Sigmoid colon (tissue), 7 donors: ENCODE data around the gene ZNF462. TPM values are rescaled to one million over a fixed set of nuclear protein-coding genes. Genes with fewer than 3 reads are reported as not detected.

ENCODE experiments used
- DNase-seq: peaks from one replicate; pipeline ENCODE4 v3.0.0-alpha.2; 2019
- H3K27ac ChIP-seq, 4 donors: fragments of 200-600 bp; sonication (generic); one replicate each; pipeline ENCODE4 v1.5.1; 2016 to 2019; ENCODE audit warnings: mild to moderate bottlenecking in 1 of 4
- H3K27me3 ChIP-seq, 3 donors: fragments of 200-600 bp; sonication (generic); one replicate each; pipeline ENCODE4 v1.5.1; 2019; ENCODE audit warnings: mild to moderate bottlenecking in 1 of 3
- H3K36me3 ChIP-seq, 4 donors: fragments of 200-600 bp; sonication (generic); one replicate each; pipeline ENCODE4 v1.5.1; 2016 to 2019
- H3K4me1 ChIP-seq, 4 donors: fragments of 200-600 bp; sonication (generic); one replicate each; pipeline ENCODE4 v1.5.1; 2017 to 2019
- H3K4me3 ChIP-seq, 4 donors: fragments of 200-600 bp; sonication (generic); one replicate each; pipeline ENCODE4 v1.5.1; 2017 to 2019; ENCODE audit warnings: mild to moderate bottlenecking in 2 of 4, moderate library complexity in 1 of 4
- H3K9me3 ChIP-seq, 4 donors: fragments of 200-600 bp in 3 of 4; sonication (generic) in 3 of 4; one replicate each; pipeline versions ENCODE4 v1.5.1 to v1.6.1; 2013 to 2019
- EP300 ChIP-seq, 4 donors: sonication (generic); formaldehyde crosslinking; IDR thresholded peaks; one replicate each; pipeline ENCODE4 v1.6.1; 2017; ENCODE audit warnings: antibody characterized with exemption in 4 of 4
- POLR2A ChIP-seq, 2 donors: fragments of 450-650 bp; IDR thresholded peaks; one replicate each; pipeline ENCODE4 v1.6.1; 2016; ENCODE audit warnings: antibody characterized with exemption in 2 of 2, mild to moderate bottlenecking in 2 of 2, moderate library complexity in 2 of 2
- POLR2AphosphoS5 ChIP-seq, 4 donors: sonication (generic); formaldehyde crosslinking; IDR thresholded peaks; one replicate each; pipeline ENCODE4 v1.6.1; 2017; ENCODE audit warnings: antibody characterized with exemption in 4 of 4
- WGBS, 2 donors: extraction: QIAGEN DNeasy Blood & Tissue Kit; methylation state at CpG; one replicate each; pipeline ENCODE4 v1.1.7; 2013; 5-methylcytosine and 5-hydroxymethylcytosine counted together
- intact Hi-C: fragments of 100-400 bp; cut with DNase I; formaldehyde crosslinking; loops from one replicate; pipeline ENCODE4 v1.15.1; 2023
- polyA plus RNA-seq, 3 donors: library from polyadenylated mRNA; stranded (reverse); fragments of 200-250 nt; gene quantifications; one replicate each; pipeline ENCODE4 v1.2.3, GENCODE V29; 2013
- total RNA-seq, 4 donors: library from RNA; depleted of rRNA; stranded (reverse); fragments of >200 nt; gene quantifications; one replicate each; pipeline ENCODE4 v1.1.0, GENCODE V29; 2016
- TF ChIP-seq, protein P1 (sequence below), 4 experiments: fragments of 450-650 bp in 3 of 4; fragments of 200-600 bp in 1 of 4; IDR thresholded peaks; one replicate each; pipeline ENCODE4 v1.5.1; 2016 to 2019; ENCODE audit warnings: antibody characterized with exemption in 4 of 4, mild to moderate bottlenecking in 3 of 4, moderate library complexity in 2 of 4
- donor health status: healthy with polysubstance abuse.
- donor health status: Bipolar disorder and iron deficiency.
- donor health status: healthy.

ZNF462 gene
- total and polyA plus RNA-seq, 7 donors, result 0.60 to 33.8 (median 21.7) TPM

GRCh38 chr9:106887066-106887465 is 24.1 kb downstream of the ZNF462 start:
- Histone ChIP-seq H3K4me1 (peaks cover 0 to 79% (median 47%) of the 10 kb centered on the region in 4 donors), H3K36me3 (no peaks in the 10 kb centered on the region), H3K27ac (no peak overlapping the region), H3K4me3 (no peak overlapping the region), H3K9me3 (no peaks in the 10 kb centered on the region), H3K27me3 (no peaks in the 10 kb centered on the region)
- no peak for DNase-seq
- intact Hi-C loops, result no loop called here
- TF ChIP-seq POLR2AphosphoS5 (IDR thresholded peaks at IDR 0.05) (no peak), EP300 (IDR thresholded peaks at IDR 0.05) (no peak), POLR2A (IDR thresholded peaks at IDR 0.05) (no peak)
- TF ChIP-seq, protein P1, sequence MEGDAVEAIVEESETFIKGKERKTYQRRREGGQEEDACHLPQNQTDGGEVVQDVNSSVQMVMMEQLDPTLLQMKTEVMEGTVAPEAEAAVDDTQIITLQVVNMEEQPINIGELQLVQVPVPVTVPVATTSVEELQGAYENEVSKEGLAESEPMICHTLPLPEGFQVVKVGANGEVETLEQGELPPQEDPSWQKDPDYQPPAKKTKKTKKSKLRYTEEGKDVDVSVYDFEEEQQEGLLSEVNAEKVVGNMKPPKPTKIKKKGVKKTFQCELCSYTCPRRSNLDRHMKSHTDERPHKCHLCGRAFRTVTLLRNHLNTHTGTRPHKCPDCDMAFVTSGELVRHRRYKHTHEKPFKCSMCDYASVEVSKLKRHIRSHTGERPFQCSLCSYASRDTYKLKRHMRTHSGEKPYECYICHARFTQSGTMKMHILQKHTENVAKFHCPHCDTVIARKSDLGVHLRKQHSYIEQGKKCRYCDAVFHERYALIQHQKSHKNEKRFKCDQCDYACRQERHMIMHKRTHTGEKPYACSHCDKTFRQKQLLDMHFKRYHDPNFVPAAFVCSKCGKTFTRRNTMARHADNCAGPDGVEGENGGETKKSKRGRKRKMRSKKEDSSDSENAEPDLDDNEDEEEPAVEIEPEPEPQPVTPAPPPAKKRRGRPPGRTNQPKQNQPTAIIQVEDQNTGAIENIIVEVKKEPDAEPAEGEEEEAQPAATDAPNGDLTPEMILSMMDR (IDR thresholded peaks at IDR 0.05), result no peak
- 55 to 80% methylated on average over 2 of the region's 2 CpGs for WGBS, 2 donors

- H3K9me3 ChIP-seq, result no peaks in the 10 kb centered on the region
- TF ChIP-seq POLR2AphosphoS5 (IDR thresholded peaks at IDR 0.05) (no peak), EP300 (IDR thresholded peaks at IDR 0.05) (no peak), POLR2A (IDR thresholded peaks at IDR 0.05) (no peak)
- TF ChIP-seq, protein P1 (IDR thresholded peaks at IDR 0.05), result no peak
- H3K27ac ChIP-seq, result peak overlapping the region in 2 of 4 donors; percentile 12 to 38
- WGBS, 2 donors, result 72 to 74% methylated on average over 7 of the region's 7 CpGs
- H3K4me1 ChIP-seq, result peaks cover 0 to 85% (median 54%) of the 10 kb centered on the region in 4 donors
- no peak overlapping the region for H3K4me3 ChIP-seq
- intact Hi-C loops, result no loop called here
- H3K27me3 ChIP-seq, result no peaks in the 10 kb centered on the region
- DNase-seq, result no peak
- H3K36me3 ChIP-seq, result no peaks in the 10 kb centered on the region
Measured at GRCh38 chr9:106889061-106889590, 26.2 kb downstream of the ZNF462 start.

DNA sequence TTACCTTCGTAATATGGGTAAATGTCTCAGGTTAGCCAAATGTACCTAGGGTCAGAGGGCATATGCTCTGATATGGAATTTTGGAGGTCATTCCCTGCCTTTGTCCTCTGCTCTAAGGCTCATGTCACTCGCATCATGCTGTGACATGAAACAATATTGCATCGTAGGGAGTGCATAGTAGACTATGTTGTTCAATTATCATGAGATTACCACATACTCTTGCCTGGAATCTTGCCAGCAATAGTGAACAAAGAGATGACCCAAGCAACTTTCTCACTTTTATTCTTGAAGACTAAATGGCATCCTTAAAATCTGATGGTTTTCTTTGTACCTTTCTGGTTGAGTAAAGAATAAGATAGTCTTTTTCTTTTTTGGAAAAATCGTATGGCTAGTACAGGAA is 27.6 kb downstream of the ZNF462 start:
- H3K4me1 ChIP-seq, result peaks cover 0 to 81% (median 44%) of the 10 kb centered on the region in 4 donors
- no peak overlapping the region for H3K4me3 ChIP-seq
- intact Hi-C loops, result no loop called here
- 90 to 92% methylated on average over 4 of the region's 4 CpGs for WGBS, 2 donors
- no peaks in the 10 kb centered on the region for H3K36me3 ChIP-seq
- H3K27me3 ChIP-seq, result no peaks in the 10 kb centered on the region
- no peak for TF ChIP-seq POLR2AphosphoS5 (IDR thresholded peaks at IDR 0.05)
- TF ChIP-seq, protein P1 (IDR thresholded peaks at IDR 0.05), result no peak
- no peak for TF ChIP-seq EP300 (IDR thresholded peaks at IDR 0.05)
- no peak for TF ChIP-seq POLR2A (IDR thresholded peaks at IDR 0.05)
- H3K27ac ChIP-seq, result peak overlapping the region in 1 of 4 donors; percentile 12
- DNase-seq, result no peak
- no peaks in the 10 kb centered on the region for H3K9me3 ChIP-seq

GRCh38 chr9:106891286-106891685 is 28.3 kb downstream of the ZNF462 start:
- H3K27ac ChIP-seq, result peak overlapping the region in 2 of 4 donors; percentile 74 to 75
- no peaks in the 10 kb centered on the region for H3K27me3 ChIP-seq
- TF ChIP-seq POLR2AphosphoS5 (IDR thresholded peaks at IDR 0.05) (no peak), EP300 (IDR thresholded peaks at IDR 0.05) (no peak), POLR2A (IDR thresholded peaks at IDR 0.05) (no peak)
- TF ChIP-seq, protein P1 (IDR thresholded peaks at IDR 0.05), result no peak
- H3K36me3 ChIP-seq, result no peaks in the 10 kb centered on the region
- no peak overlapping the region for H3K4me3 ChIP-seq
- WGBS, 2 donors, result 82 to 87% methylated on average over 5 of the region's 5 CpGs
- H3K4me1 ChIP-seq, result peaks cover 0 to 80% (median 42%) of the 10 kb centered on the region in 4 donors
- intact Hi-C loops, result no loop called here
- H3K9me3 ChIP-seq, result no peaks in the 10 kb centered on the region
- DNase-seq, result no peak

- intact Hi-C loops, result no loop called here
- H3K27ac ChIP-seq, result peak overlapping the region; percentile 46 to 75 (median 68)
- H3K4me3 ChIP-seq, result no peak overlapping the region
- H3K9me3 ChIP-seq, result no peaks in the 10 kb centered on the region
- WGBS, 2 donors, result 87 to 92% methylated on average over 4 of the region's 4 CpGs
- DNase-seq, result peak; percentile 83
- no peaks in the 10 kb centered on the region for H3K27me3 ChIP-seq
- H3K36me3 ChIP-seq, result no peaks in the 10 kb centered on the region
- peaks cover 0 to 79% (median 49%) of the 10 kb centered on the region in 4 donors for H3K4me1 ChIP-seq
- TF ChIP-seq EP300 (IDR thresholded peaks at IDR 0.05), result no peak
- no peak for TF ChIP-seq POLR2A (IDR thresholded peaks at IDR 0.05)
- TF ChIP-seq POLR2AphosphoS5 (IDR thresholded peaks at IDR 0.05), result peak in 1 of 4 donors; percentile 11
Measured at GRCh38 chr9:106892632-106893031, 29.7 kb downstream of the ZNF462 start.
